Endothelial cell of hepatic sinusoid (primary cell): ENCODE results near the gene SEMA3A.
"Not testable (repeated sequence)": the region's sequence is repeated elsewhere in the genome, so short reads cannot be mapped to it uniquely, and the experiment has no call there.

Source experiments
- in situ Hi-C: cut with HindIII; loops from 2 replicates; pipeline ENCODE4 v1.10.0; 2017; ENCODE audit warnings: low sequenced_read_pairs

The SEMA3A gene

GRCh38 chr7:84194484-84195271, at the start of gene SEMA3A:
TSS of gene SEMA3A (minus strand) at chr7:84194789. CDS start at chr7:84194586, 203 bp downstream.
- in situ Hi-C loops: no loop called here

- in situ Hi-C loops: not testable (repeated sequence)
These were observed 48.4 kb upstream of the SEMA3A start for GRCh38 chr7:84243037-84243436.

- in situ Hi-C loops: no loop called here
These were observed 44.0 kb upstream of the SEMA3A start for GRCh38 chr7:84238596-84238995.

- in situ Hi-C loops: no loop called here
These were observed 43.1 kb upstream of the SEMA3A start for GRCh38 chr7:84237533-84238173.

- in situ Hi-C loops: no loop called here
These were observed 41.8 kb upstream of the SEMA3A start for GRCh38 chr7:84236398-84236797.

GRCh38 chr7:84232646-84233045, 38.1 kb upstream of the SEMA3A start:
- in situ Hi-C loops: no loop called here

- in situ Hi-C loops: no loop called here
These were observed 36.6 kb upstream of the SEMA3A start for GRCh38 chr7:84231157-84231556.

GRCh38 chr7:84230491-84230890, 35.9 kb upstream of the SEMA3A start:
- in situ Hi-C loops: no loop called here

GRCh38 chr7:84228526-84228925, 33.9 kb upstream of the SEMA3A start:
- in situ Hi-C loops: no loop called here

- in situ Hi-C loops: no loop called here
These were observed 32.2 kb upstream of the SEMA3A start for GRCh38 chr7:84226759-84227158.

- in situ Hi-C loops: no loop called here
These were observed 29.9 kb upstream of the SEMA3A start for GRCh38 chr7:84224505-84224904.

GRCh38 chr7:84219310-84219709, 24.7 kb upstream of the SEMA3A start:
- in situ Hi-C loops: no loop called here

GRCh38 chr7:84218681-84219080, 24.1 kb upstream of the SEMA3A start:
- in situ Hi-C loops: no loop called here

- in situ Hi-C loops: no loop called here
These were observed 21.9 kb upstream of the SEMA3A start for GRCh38 chr7:84216472-84216871.

- in situ Hi-C loops: not testable (repeated sequence)
These were observed 20.2 kb upstream of the SEMA3A start for GRCh38 chr7:84214757-84215156.

- in situ Hi-C loops: no loop called here
These were observed 15.7 kb upstream of the SEMA3A start for GRCh38 chr7:84210301-84210700.

GRCh38 chr7:84209006-84209405, 14.4 kb upstream of the SEMA3A start:
- in situ Hi-C loops: no loop called here

- in situ Hi-C loops: no loop called here
These were observed 13.0 kb upstream of the SEMA3A start for GRCh38 chr7:84207615-84208014.

GRCh38 chr7:84207025-84207424, 12.4 kb upstream of the SEMA3A start:
- in situ Hi-C loops: no loop called here

GRCh38 chr7:84204655-84205054, 10.1 kb upstream of the SEMA3A start:
- in situ Hi-C loops: no loop called here

- in situ Hi-C loops: no loop called here
These were observed 8.3 kb upstream of the SEMA3A start for GRCh38 chr7:84202855-84203254.

- in situ Hi-C loops: no loop called here
These were observed 6.3 kb upstream of the SEMA3A start for GRCh38 chr7:84200859-84201258.
